GM21447 (cell line): ENCODE results near the gene OLFM1.

ENCODE experiments used
- ATAC-seq: cut with Tn5 transposase; IDR thresholded peaks from one replicate; pipeline ENCODE4 v1.9.1; 2021; ENCODE audit not compliant: unreplicated experiment

Gene OLFM1

DNA sequence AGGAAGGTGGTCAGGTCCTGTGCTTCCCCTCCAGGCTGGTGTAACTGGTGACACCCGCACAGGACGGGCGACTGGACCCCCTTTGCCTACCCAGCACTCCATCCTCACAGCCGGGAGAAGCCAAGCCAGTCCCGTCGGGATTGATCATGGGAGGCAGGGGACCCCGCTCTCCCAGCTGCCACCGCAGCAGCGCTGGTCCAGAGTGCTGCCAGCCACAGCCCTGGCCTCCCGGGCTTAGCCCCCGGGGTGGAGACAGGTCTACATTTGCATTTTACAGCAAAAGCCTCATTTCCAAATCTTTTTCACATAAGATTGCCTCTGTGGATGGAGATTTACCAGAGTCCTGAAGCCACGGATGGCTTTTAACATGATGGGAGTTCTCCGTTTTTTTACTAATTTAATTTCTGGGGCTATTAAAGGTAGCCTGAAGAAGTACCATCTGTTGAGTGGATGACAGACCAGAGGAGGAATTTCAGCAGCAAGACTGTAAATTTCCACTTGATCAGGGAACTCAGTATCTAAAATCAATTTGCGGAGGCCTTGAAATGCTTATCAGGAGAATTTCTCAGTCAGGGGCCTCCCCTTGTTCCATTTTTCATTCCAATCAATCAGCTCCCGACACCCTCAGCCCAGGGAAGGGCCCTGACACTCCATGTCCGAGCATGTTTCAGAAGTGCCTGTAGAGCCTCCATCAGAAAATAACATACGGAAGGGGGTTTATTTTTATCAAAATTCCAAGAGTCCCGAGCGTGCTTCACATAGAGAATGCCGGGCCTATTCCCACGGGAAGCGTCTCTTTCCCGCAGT, 80.6 kb downstream of the OLFM1 start:
- no peak for ATAC-seq

GRCh38 chr9:135169709-135170226, 82.3 kb downstream of the OLFM1 start:
- ATAC-seq, result no peak

GRCh38 chr9:135170535-135170934, 83.1 kb downstream of the OLFM1 start:
- no peak for ATAC-seq
